ENCODE data around the gene APOBEC3A.
"Not testable (repeated sequence)": the region's sequence is repeated elsewhere in the genome, so short reads cannot be mapped to it uniquely, and the experiment has no call there.

APOBEC3A gene

GRCh38 chr22:38943882-38944281 lies 13.5 kb upstream of the APOBEC3A start:
- no peak for DNase-seq

GRCh38 chr22:38944653-38945052 lies 12.8 kb upstream of the APOBEC3A start:
- no peak for DNase-seq

- not testable (repeated sequence) for DNase-seq
Observed at GRCh38 chr22:38945706-38946338, 11.6 kb upstream of the APOBEC3A start.

GRCh38 chr22:38946771-38947170 lies 10.6 kb upstream of the APOBEC3A start:
- DNase-seq: no peak

GRCh38 chr22:38947321-38948140 lies 9.9 kb upstream of the APOBEC3A start:
- DNase-seq: no peak

- no peak for DNase-seq
Observed at GRCh38 chr22:38948181-38948940, 9.0 kb upstream of the APOBEC3A start.

GRCh38 chr22:38949889-38950405 lies 7.5 kb upstream of the APOBEC3A start:
- no peak for DNase-seq

- DNase-seq: no peak
Observed at GRCh38 chr22:38950527-38951295, 6.7 kb upstream of the APOBEC3A start.

- DNase-seq: no peak
Observed at GRCh38 chr22:38951734-38952133, 5.7 kb upstream of the APOBEC3A start.

GRCh38 chr22:38952281-38952993 lies 5.0 kb upstream of the APOBEC3A start:
- no peak for DNase-seq

- no peak for DNase-seq
Observed at GRCh38 chr22:38953091-38953490, 4.3 kb upstream of the APOBEC3A start.

GRCh38 chr22:38953577-38954413 lies 3.6 kb upstream of the APOBEC3A start:
- no peak for DNase-seq

GRCh38 chr22:38954414-38955043 lies 2.9 kb upstream of the APOBEC3A start:
- DNase-seq: no peak

GRCh38 chr22:38955250-38955905 lies 2.0 kb upstream of the APOBEC3A start:
- no peak for DNase-seq

GRCh38 chr22:38955926-38956325 lies 1.5 kb upstream of the APOBEC3A start:
- DNase-seq: no peak

- no peak for DNase-seq
Observed at GRCh38 chr22:38956551-38956950, 858 bp upstream of the APOBEC3A start.

- no peak for DNase-seq
Observed at GRCh38 chr22:38957808-38958650, 620 bp downstream of the APOBEC3A start.

- DNase-seq: not testable (repeated sequence)
Observed at GRCh38 chr22:38958651-38958943, 1.2 kb downstream of the APOBEC3A start.

GRCh38 chr22:38959590-38959989 lies 2.2 kb downstream of the APOBEC3A start:
- DNase-seq: no peak
